ENCODE measurements around the gene FGG.

GRCh38 chr4:154585369-154586018 is 27.0 kb downstream of the FGG start:
- no peak for TF ChIP-seq EZH2 (IDR thresholded peaks at IDR 0.05; ENCODE audit: low read length, missing control alignments)
- TF ChIP-seq, protein P1, sequence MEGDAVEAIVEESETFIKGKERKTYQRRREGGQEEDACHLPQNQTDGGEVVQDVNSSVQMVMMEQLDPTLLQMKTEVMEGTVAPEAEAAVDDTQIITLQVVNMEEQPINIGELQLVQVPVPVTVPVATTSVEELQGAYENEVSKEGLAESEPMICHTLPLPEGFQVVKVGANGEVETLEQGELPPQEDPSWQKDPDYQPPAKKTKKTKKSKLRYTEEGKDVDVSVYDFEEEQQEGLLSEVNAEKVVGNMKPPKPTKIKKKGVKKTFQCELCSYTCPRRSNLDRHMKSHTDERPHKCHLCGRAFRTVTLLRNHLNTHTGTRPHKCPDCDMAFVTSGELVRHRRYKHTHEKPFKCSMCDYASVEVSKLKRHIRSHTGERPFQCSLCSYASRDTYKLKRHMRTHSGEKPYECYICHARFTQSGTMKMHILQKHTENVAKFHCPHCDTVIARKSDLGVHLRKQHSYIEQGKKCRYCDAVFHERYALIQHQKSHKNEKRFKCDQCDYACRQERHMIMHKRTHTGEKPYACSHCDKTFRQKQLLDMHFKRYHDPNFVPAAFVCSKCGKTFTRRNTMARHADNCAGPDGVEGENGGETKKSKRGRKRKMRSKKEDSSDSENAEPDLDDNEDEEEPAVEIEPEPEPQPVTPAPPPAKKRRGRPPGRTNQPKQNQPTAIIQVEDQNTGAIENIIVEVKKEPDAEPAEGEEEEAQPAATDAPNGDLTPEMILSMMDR (conservative IDR thresholded peaks at IDR 0.05 in 1 of 2, IDR thresholded peaks at IDR 0.05 in 1 of 2; ENCODE audit: low read depth in 1 of 2, low read length in 2 of 2): no peak

Measured in fibroblast of lung (primary cell).